ENCODE measurements around the gene PTRHD1. TPM values are rescaled to one million over a fixed set of nuclear protein-coding genes. Genes with fewer than 3 reads are reported as not detected.
"Not testable (repeated sequence)": the region's sequence is repeated elsewhere in the genome, so short reads cannot be mapped to it uniquely, and the experiment has no call there.

PTRHD1 gene
- total and polyA plus RNA-seq, 2 donors (not counting 1 experiment from before 2014, with no cell fraction given): 20.2 to 29.8 TPM

DNA sequence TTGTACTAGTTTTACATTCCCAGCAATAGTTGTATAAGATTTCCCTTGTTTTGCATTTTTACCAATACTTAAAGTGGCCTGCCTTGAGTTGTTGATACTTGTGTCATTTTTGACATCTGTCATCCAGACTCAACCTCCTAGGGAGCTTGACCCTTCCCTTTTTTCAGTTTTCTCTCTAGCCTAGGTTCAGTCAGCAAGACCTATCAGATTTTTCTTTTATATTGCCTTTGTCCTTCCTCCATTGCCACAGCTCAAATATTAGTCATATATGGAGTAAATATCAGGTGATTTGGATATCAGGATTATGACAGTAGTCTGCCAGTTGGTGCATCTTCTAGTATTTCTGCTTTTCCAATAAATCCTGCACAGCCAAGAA is 13.5 kb upstream of the PTRHD1 start:
- H3K4me2 ChIP-seq (replicated peaks; ENCODE audit: low read depth, low read length, poor library complexity, severe bottlenecking): no peak overlapping the region
- H2AFZ ChIP-seq (ENCODE audit: insufficient read depth, low read depth, low read length, poor library complexity, severe bottlenecking): no peak overlapping the region
- ChIA-PET POLR2A (no interaction called here), CTCF (interaction anchor here (0.8 kb wide), 1 partner anchor 21 kb away, joined by 3 read pairs; no protein-coding TSS in a partner anchor)
- Mint-ChIP-seq H3K27me3 (no peaks in the 10 kb centered on the region), H3K27ac (no peak overlapping the region), H3K9me3 (ENCODE audit: insufficient read depth) (no peaks in the 10 kb centered on the region), H3K4me1 (no peaks in the 10 kb centered on the region), H3K4me3 (no peak overlapping the region)
- H3K27me3 ChIP-seq (replicated peaks in 1 of 4; ENCODE audit: control extremely low read depth in 1 of 4, control insufficient read depth in 3 of 4, insufficient read depth in 4 of 4, low read length in 3 of 4): no peaks in the 10 kb centered on the region
- H3K4me3 ChIP-seq (ENCODE audit: control extremely low read depth in 1 of 5, extremely low read depth in 1 of 5, insufficient read depth in 1 of 5, low read depth in 2 of 5, low read length in 4 of 5): no peak overlapping the region
- no peak overlapping the region for H3K27ac ChIP-seq (ENCODE audit: low read length in 2 of 2)
- TF ChIP-seq, protein P1, sequence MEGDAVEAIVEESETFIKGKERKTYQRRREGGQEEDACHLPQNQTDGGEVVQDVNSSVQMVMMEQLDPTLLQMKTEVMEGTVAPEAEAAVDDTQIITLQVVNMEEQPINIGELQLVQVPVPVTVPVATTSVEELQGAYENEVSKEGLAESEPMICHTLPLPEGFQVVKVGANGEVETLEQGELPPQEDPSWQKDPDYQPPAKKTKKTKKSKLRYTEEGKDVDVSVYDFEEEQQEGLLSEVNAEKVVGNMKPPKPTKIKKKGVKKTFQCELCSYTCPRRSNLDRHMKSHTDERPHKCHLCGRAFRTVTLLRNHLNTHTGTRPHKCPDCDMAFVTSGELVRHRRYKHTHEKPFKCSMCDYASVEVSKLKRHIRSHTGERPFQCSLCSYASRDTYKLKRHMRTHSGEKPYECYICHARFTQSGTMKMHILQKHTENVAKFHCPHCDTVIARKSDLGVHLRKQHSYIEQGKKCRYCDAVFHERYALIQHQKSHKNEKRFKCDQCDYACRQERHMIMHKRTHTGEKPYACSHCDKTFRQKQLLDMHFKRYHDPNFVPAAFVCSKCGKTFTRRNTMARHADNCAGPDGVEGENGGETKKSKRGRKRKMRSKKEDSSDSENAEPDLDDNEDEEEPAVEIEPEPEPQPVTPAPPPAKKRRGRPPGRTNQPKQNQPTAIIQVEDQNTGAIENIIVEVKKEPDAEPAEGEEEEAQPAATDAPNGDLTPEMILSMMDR (IDR thresholded peaks at IDR 0.05): no peak
- TF ChIP-seq EZH2 (IDR thresholded peaks at IDR 0.05; ENCODE audit: borderline replicate concordance, insufficient read depth, low read depth, low read length, poor library complexity, severe bottlenecking): no peak
- H3K9ac ChIP-seq (ENCODE audit: low read length): no peak overlapping the region
- H3K9me3 ChIP-seq (ENCODE audit: control extremely low read depth in 1 of 3, control insufficient read depth in 2 of 3, insufficient read depth in 1 of 3, low read length in 2 of 3): peaks cover 0 to 8% (median 0%) of the 10 kb centered on the region in 3 donors
- intact Hi-C loops (cut with micrococcal nuclease): no loop called here
- DNase-seq: no peak
- no peaks in the 10 kb centered on the region for H3K4me1 ChIP-seq (ENCODE audit: control insufficient read depth in 2 of 2, insufficient read depth in 2 of 2, low read length in 2 of 2)
- no peaks in the 10 kb centered on the region for H4K20me1 ChIP-seq (ENCODE audit: control insufficient read depth, insufficient read depth, low read length, poor library complexity, severe bottlenecking)
- no peaks in the 10 kb centered on the region for H3K36me3 ChIP-seq (replicated peaks in 1 of 2; ENCODE audit: control extremely low read depth in 1 of 2, control insufficient read depth in 1 of 2, extremely low read depth in 1 of 2, insufficient read depth in 2 of 2, low read length in 1 of 2)
- ATAC-seq (ENCODE audit: low read depth): no peak
- peaks cover 7% of the 10 kb centered on the region for H3K79me2 ChIP-seq (ENCODE audit: control insufficient read depth, insufficient read depth, low read length)

DNA sequence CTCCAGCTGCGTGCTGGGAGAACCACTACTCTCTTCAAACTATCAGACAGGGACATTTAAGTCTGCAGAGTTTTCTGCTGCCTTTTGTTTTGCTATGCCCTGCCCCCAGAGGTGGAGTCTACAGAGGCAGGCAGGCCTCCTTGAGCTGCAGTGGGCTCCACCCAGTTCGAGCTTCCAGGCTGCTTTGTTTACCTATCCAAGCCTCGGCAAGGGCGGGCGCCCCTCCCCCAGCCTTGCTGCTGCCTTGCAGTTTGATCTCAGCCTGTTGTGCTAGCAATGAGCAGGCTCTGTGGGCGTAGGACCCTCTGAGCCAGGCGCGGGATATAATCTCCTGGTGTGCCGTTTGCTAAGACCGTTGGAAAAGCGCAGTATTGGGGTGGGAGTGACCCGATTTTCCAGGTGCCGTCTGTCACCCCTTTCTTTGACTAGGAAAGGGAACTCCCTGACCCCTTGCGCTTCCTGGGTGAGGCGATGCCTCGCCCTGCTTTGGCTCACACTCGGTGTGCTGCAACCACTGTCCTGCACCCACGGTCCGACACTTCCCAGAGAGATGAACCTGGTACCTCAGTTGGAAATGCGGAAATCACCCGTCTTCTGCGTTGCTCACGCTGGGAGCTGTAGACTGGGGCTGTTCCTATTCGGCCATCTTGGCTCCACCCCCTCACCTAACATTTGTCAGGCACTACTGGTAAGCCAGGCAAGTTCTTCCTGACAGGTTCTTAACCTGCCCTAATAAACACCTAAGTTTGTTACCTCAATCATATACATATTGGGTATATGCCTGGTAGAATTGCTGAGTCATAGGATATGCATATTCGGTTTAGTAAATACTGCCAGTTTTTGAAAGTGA is 12.8 kb upstream of the PTRHD1 start:
- H3K4me1 Mint-ChIP-seq; H3K36me3 ChIP-seq (replicated peaks in 1 of 2; ENCODE audit: control extremely low read depth in 1 of 2, control insufficient read depth in 1 of 2, extremely low read depth in 1 of 2, insufficient read depth in 2 of 2, low read length in 1 of 2); H2AFZ ChIP-seq (ENCODE audit: insufficient read depth, low read depth, low read length, poor library complexity, severe bottlenecking); H3K27me3 ChIP-seq (replicated peaks in 1 of 4; ENCODE audit: control extremely low read depth in 1 of 4, control insufficient read depth in 3 of 4, insufficient read depth in 4 of 4, low read length in 3 of 4); DNase-seq; POLR2A ChIA-PET; H3K27ac ChIP-seq (ENCODE audit: low read length in 2 of 2); H3K4me3 ChIP-seq (ENCODE audit: control extremely low read depth in 1 of 5, extremely low read depth in 1 of 5, insufficient read depth in 1 of 5, low read depth in 2 of 5, low read length in 4 of 5); ATAC-seq (ENCODE audit: low read depth); H3K4me1 ChIP-seq (ENCODE audit: control insufficient read depth in 2 of 2, insufficient read depth in 2 of 2, low read length in 2 of 2); H3K27me3 Mint-ChIP-seq; H3K79me2 ChIP-seq (ENCODE audit: control insufficient read depth, insufficient read depth, low read length); H4K20me1 ChIP-seq (ENCODE audit: control insufficient read depth, insufficient read depth, low read length, poor library complexity, severe bottlenecking); H3K27ac Mint-ChIP-seq; H3K4me3 Mint-ChIP-seq; H3K9me3 ChIP-seq (ENCODE audit: control extremely low read depth in 1 of 3, control insufficient read depth in 2 of 3, insufficient read depth in 1 of 3, low read length in 2 of 3); H3K9me3 Mint-ChIP-seq (ENCODE audit: insufficient read depth); H3K9ac ChIP-seq (ENCODE audit: low read length); H3K4me2 ChIP-seq (replicated peaks; ENCODE audit: low read depth, low read length, poor library complexity, severe bottlenecking); intact Hi-C loops (cut with micrococcal nuclease): not testable (repeated sequence)
- 95% methylated on average over 23 of the region's 25 CpGs for WGBS (ENCODE audit: insufficient coverage)
- CTCF ChIA-PET: interaction anchor here (0.8 kb wide), 1 partner anchor 22 kb away, joined by 3 read pairs; no protein-coding TSS in a partner anchor

GRCh38 chr2:24800487-24800886 is 7.3 kb upstream of the PTRHD1 start:
- H3K4me1 ChIP-seq (ENCODE audit: control insufficient read depth in 2 of 2, insufficient read depth in 2 of 2, low read length in 2 of 2); H4K20me1 ChIP-seq (ENCODE audit: control insufficient read depth, insufficient read depth, low read length, poor library complexity, severe bottlenecking); H2AFZ ChIP-seq (ENCODE audit: insufficient read depth, low read depth, low read length, poor library complexity, severe bottlenecking); H3K4me3 ChIP-seq (ENCODE audit: control extremely low read depth in 1 of 5, extremely low read depth in 1 of 5, insufficient read depth in 1 of 5, low read depth in 2 of 5, low read length in 4 of 5); H3K27ac ChIP-seq (ENCODE audit: low read length in 2 of 2); H3K9me3 Mint-ChIP-seq (ENCODE audit: insufficient read depth); H3K4me2 ChIP-seq (replicated peaks; ENCODE audit: low read depth, low read length, poor library complexity, severe bottlenecking); CTCF ChIA-PET; ATAC-seq (ENCODE audit: low read depth); H3K9ac ChIP-seq (ENCODE audit: low read length); H3K27me3 Mint-ChIP-seq; H3K27me3 ChIP-seq (replicated peaks in 1 of 4; ENCODE audit: control extremely low read depth in 1 of 4, control insufficient read depth in 3 of 4, insufficient read depth in 4 of 4, low read length in 3 of 4); POLR2A ChIA-PET; H3K4me3 Mint-ChIP-seq; intact Hi-C loops (cut with micrococcal nuclease); DNase-seq; H3K4me1 Mint-ChIP-seq; H3K9me3 ChIP-seq (ENCODE audit: control extremely low read depth in 1 of 3, control insufficient read depth in 2 of 3, insufficient read depth in 1 of 3, low read length in 2 of 3); H3K36me3 ChIP-seq (replicated peaks in 1 of 2; ENCODE audit: control extremely low read depth in 1 of 2, control insufficient read depth in 1 of 2, extremely low read depth in 1 of 2, insufficient read depth in 2 of 2, low read length in 1 of 2); H3K27ac Mint-ChIP-seq: not testable (repeated sequence)
- no CpG with 5 or more reads among the region's 5 CpGs for WGBS (ENCODE audit: insufficient coverage)
- peaks cover 21% of the 10 kb centered on the region for H3K79me2 ChIP-seq (ENCODE audit: control insufficient read depth, insufficient read depth, low read length)
